C4-2B (cell line): Measurements from ENCODE around the gene FCMR.

Experiments
- CTCF ChIP-seq: fragments of 450-650 bp; conservative IDR thresholded peaks from 2 replicates; pipeline ENCODE4 v1.5.1; 2017; ENCODE audit warnings: mild to moderate bottlenecking
- ZFX ChIP-seq: fragments of 450-650 bp; IDR thresholded peaks from 2 replicates; pipeline ENCODE4 v1.6.1; 2017

- TF ChIP-seq CTCF (peak; percentile 24), ZFX (peak; percentile 41; the same call in 1 of the 2 replicates)
These were observed 12.4 kb downstream of the FCMR start for GRCh38 chr1:206909161-206909882.
